GM19372 (cell line): ENCODE results near the gene RNU1-4.
"Not testable (repeated sequence)": the region's sequence is repeated elsewhere in the genome, so short reads cannot be mapped to it uniquely, and the experiment has no call there.

ENCODE experiments used
- ATAC-seq: cut with Tn5 transposase; IDR thresholded peaks from one replicate; pipeline ENCODE4 v1.9.1; 2021; ENCODE audit warnings: mild to moderate bottlenecking, low read depth, moderate library complexity; ENCODE audit not compliant: unreplicated experiment

RNU1-4 gene

GRCh38 chr1:16740047-16740964 is at the start of gene RNU1-4:
Gene RNU1-4, plus strand, starts transcription at chr1:16740516.
- ATAC-seq = peak; percentile 95

DNA sequence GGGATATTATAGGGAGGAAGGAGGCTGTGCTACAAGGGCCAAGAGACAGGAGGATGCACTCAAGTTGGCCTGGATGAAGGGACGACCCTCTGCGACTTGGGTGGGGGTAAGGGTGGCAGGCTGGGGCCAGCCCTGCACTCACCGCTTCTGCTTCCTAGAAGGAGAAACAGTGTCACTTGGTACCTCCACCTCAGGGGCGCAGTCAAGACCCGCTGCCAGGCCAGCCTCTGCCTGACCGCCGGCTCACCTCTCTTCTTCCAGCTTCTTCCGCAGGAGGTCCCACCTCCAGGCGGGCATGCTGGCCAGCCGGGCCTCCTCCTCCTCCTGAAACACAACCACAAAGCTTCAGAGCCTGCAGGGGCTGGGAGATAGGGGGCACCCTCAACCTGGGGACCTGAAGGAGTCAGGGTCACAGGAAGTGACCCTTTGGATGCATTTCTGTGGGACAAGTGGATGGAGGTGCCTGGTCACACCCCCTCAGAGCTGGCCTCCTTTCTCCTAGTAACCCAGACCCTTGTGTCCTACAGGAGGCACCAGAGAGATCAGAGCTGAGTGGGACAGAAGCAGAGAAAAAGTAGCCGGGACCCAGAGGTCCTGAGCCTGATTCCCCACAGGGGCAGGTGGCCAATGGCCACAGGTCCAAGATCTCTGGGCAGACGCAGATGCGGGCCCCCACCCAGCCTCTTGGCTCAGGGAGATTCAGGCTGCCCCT is 49.2 kb upstream of the RNU1-4 start:
- not testable (repeated sequence) for ATAC-seq

DNA sequence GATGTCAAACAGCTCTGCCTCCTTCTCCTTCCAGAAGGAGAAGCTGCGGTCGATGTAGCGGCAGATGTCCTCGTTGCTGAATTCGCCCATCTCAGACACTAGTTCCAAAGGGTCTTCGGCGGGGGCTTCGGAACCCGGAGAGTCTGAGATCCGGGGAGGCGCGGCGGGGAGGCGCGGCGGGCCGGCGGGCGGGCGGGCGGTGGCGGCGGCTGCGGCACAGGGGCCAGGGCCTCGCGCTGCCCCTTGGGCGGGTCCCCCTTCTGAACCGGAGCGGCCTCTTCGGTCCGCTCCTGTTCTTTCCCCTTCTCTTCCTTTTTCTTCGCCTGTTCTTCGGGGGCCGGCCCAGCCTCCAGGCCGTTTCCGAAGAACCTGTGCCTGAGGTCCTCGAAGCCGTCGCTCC is 48.0 kb upstream of the RNU1-4 start:
- ATAC-seq = not testable (repeated sequence)

DNA sequence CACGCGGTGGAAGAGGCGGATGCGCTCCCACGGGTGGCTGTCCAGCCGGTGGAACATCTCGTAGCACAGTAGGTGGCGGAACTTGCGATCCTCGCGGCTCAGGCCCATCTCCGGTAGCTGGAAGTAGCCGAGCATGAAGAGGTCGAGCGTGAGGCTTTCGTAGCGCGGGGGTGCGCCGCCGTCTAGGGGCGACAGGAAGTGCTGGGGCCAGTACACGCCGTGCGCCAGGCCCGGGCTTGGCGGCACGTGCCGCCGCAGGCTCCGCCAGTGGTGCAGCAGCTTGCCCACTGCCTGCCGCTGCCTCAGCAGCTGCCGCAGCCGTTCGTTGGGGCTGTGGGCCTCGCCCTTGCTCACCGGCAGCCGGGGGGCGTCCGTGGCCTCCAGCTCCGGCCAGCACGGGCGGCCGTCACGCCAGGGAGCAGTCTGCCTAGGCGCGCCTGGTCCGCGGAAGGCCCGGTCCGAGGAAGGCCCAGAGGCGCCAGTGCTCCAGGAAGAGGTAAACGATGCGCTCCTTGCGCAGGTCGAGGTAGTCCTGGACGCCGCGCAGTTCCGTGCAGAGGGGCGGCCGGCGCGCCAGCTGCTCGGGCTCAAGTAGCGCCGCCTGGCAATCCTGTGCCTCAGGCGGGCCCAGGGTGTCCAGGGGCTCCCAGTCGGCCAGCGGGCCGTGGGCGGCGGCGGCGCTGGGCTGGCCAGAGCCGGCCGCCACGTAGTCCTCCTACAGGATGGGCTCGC is 47.4 kb upstream of the RNU1-4 start:
- ATAC-seq = not testable (repeated sequence)

GRCh38 chr1:16693449-16694307 is 46.6 kb upstream of the RNU1-4 start:
- not testable (repeated sequence) for ATAC-seq

- ATAC-seq = not testable (repeated sequence)
Observed at GRCh38 chr1:16694308-16694702, 46.0 kb upstream of the RNU1-4 start.

DNA sequence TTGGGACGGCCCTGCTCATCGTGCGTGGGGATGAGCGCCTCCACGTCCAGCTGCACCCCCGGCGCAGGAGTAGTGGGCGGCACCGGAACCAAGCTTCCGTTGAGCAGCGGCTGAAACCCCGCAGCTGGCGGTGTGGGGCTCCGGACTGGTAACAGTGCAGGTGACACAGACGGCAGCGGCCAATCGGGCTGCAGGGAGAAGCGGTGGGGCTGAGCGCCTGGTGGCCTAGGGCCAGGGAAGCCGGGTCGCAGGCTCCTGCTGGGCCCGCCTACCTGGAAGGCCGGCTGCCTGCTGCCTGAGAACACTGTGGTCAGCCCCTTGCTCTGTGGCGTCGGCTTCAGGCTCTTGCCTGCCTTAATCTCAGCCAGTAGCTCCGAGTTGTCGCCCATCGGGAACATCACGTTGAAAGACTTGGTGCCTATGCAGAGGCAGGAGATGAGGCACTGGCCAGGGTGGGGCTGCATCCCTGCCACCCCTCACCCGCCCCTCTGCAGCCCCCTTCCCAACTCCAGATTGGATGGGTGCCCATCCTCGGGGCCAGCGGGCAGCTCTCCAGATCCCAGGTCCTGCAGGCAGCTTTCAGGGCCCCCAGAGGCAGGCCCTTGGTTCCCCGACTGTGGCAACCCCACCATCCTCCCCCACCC is 43.7 kb upstream of the RNU1-4 start:
- not testable (repeated sequence) for ATAC-seq

DNA sequence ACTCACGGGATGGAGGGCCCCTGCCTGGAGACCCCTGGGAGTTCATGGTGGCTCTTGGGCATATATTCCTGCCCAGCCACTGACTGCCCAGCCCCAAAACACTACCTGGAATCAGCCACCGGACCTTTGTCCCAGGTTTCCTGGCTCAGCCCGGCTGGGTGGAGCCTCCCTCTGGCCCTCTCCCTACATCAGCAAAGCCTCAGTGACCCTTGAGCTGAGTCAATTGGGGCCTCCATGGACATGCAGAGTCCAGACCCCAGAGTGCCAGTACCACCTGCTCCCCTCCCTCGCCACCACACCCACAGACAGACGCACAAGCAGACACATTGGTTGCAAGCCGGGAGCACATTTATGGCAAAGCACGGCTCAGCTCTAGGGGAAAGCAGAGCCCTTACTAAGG is 43.2 kb upstream of the RNU1-4 start:
- ATAC-seq = not testable (repeated sequence)

GRCh38 chr1:16699440-16699839 is 40.9 kb upstream of the RNU1-4 start:
- ATAC-seq = not testable (repeated sequence)

GRCh38 chr1:16700138-16700895 is 40.0 kb upstream of the RNU1-4 start:
- ATAC-seq = not testable (repeated sequence)

DNA sequence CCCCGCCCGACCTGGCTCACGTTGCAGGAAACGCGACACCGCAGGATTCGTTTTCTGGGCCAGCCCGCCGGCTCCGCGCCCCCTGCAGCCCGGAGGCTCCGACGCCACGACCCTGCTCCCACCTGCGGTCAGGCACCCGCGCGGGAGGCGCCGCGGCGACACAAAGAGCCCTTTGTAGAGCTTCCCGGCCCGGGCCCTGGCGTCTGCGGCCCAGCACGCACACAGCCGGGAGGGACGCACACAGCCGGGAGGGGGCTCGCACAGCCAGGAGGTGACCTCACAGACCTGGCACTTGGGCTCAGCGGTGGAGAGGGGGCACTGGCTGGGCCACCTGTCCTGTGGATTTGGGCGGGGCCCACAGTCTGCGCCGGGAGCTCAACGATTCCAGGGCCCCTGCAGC is 39.1 kb upstream of the RNU1-4 start:
- not testable (repeated sequence) for ATAC-seq

GRCh38 chr1:16702280-16702679 is 38.0 kb upstream of the RNU1-4 start:
- not testable (repeated sequence) for ATAC-seq

DNA sequence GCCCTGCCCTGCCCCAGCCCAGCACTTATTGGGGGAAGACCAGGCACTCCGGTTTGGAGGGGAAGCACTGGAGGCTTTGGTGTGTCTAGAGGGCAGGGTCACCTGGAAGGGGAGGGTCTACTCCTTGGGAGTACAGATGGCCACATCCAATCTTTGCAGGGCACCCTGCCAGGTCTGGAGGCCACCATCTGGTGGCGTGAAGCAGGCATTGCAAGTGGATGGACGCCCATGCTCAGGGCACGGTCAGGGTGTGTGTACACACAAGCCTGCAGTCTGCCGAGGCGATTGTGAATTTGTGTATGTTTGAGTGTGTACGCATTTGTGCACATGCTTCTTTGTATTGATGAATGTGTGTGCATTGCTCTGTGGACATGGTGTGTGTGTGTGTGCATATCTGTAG is 37.2 kb upstream of the RNU1-4 start:
- ATAC-seq = not testable (repeated sequence)

GRCh38 chr1:16703602-16704001 is 36.7 kb upstream of the RNU1-4 start:
- not testable (repeated sequence) for ATAC-seq

DNA sequence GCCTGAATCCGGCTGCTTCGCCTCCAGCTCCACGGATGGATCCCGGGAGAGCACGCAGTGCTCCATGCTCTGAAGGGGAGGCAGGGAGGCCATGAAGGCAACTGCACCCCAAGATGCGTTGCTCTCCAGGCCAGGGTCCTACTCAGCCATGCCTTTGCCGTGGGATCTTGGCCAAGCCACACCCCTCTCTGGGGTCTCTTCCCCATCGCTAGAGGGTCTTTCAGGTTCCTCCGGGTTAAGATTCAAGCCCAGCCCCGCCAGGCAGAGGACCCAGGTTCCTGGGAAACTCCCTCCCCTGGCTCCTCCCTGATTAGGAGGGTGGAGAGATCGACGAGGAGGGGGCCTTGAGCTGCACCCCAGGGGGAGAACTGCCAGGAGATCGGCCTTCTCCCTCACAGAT is 36.2 kb upstream of the RNU1-4 start:
- ATAC-seq = not testable (repeated sequence)

- not testable (repeated sequence) for ATAC-seq
Observed at GRCh38 chr1:16704502-16705100, 35.7 kb upstream of the RNU1-4 start.

- not testable (repeated sequence) for ATAC-seq
Observed at GRCh38 chr1:16706302-16706701, 34.0 kb upstream of the RNU1-4 start.
